Measurements from ENCODE around the gene KLHL22.
A peak's percentile ranks its signal among the peaks of the same experiment; 100 is the strongest.
"Not testable (repeated sequence)": the region's sequence is repeated elsewhere in the genome, so short reads cannot be mapped to it uniquely, and the experiment has no call there.

KLHL22 gene

GRCh38 chr22:20494978-20495860, at the start of gene KLHL22:
TSS of gene KLHL22 (minus strand) at chr22:20495795. CDS start at chr22:20489211, 6,584 bp downstream.
- peak; percentile 32 for DNase-seq (ENCODE audit: low read depth)
- TF ChIP-seq, protein P1, sequence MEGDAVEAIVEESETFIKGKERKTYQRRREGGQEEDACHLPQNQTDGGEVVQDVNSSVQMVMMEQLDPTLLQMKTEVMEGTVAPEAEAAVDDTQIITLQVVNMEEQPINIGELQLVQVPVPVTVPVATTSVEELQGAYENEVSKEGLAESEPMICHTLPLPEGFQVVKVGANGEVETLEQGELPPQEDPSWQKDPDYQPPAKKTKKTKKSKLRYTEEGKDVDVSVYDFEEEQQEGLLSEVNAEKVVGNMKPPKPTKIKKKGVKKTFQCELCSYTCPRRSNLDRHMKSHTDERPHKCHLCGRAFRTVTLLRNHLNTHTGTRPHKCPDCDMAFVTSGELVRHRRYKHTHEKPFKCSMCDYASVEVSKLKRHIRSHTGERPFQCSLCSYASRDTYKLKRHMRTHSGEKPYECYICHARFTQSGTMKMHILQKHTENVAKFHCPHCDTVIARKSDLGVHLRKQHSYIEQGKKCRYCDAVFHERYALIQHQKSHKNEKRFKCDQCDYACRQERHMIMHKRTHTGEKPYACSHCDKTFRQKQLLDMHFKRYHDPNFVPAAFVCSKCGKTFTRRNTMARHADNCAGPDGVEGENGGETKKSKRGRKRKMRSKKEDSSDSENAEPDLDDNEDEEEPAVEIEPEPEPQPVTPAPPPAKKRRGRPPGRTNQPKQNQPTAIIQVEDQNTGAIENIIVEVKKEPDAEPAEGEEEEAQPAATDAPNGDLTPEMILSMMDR (conservative IDR thresholded peaks at IDR 0.05; ENCODE audit: low read length), result no peak
- peak within 1 kb of the TSS; percentile 86 for H3K4me3 ChIP-seq (ENCODE audit: low read length)

- not testable (repeated sequence) for DNase-seq (ENCODE audit: low read depth); H3K4me3 ChIP-seq (ENCODE audit: low read length)
Measured at GRCh38 chr22:20545318-20545634, 49.7 kb upstream of the KLHL22 start.

DNA sequence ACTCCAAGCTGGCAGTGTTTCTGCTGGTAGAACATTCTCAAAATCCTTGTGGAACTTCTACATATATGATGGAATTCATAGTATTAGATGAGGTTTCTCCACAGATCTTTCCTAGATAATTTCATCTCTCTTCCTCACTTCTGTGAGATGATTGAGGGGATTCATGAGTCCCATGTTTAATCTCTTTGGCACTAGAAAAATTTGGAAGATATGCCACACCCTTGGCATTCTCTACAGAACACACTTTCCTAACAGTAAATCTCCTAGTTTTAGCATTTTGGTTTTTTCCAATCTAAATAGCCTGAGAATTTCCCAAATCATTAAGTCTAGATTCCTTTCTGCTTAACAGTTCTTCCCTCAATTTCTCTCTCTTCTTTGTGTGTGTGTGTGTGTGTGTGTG, 47.1 kb upstream of the KLHL22 start:
- no peak overlapping the region for H3K4me3 ChIP-seq (ENCODE audit: low read length)
- TF ChIP-seq, protein P1 (conservative IDR thresholded peaks at IDR 0.05; ENCODE audit: low read length), result no peak
- peak; percentile 71 for DNase-seq (ENCODE audit: low read depth)

DNA sequence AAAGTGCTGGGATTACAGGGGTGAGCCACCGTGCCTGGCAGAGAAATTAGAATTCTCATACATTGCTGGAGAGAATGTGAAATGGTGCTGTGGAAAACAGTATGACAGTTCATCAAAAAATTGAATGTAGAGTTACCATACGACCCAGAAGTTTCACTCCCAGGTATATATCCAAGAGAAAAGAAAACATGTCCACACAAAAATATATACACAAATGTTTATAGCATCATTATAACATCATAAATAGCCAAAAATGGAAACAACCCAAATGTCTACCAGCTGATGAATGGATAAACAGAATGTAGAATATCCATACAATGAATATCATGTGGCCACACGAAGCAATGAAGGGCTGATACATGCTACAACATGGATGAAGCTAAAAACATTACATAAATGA, 46.5 kb upstream of the KLHL22 start:
- no peak overlapping the region for H3K4me3 ChIP-seq (ENCODE audit: low read length)
- no peak for DNase-seq (ENCODE audit: low read depth)
- TF ChIP-seq, protein P1 (conservative IDR thresholded peaks at IDR 0.05; ENCODE audit: low read length), result no peak

GRCh38 chr22:20538875-20539274, 43.3 kb upstream of the KLHL22 start:
- DNase-seq (ENCODE audit: low read depth); H3K4me3 ChIP-seq (ENCODE audit: low read length): not testable (repeated sequence)

- H3K4me3 ChIP-seq (ENCODE audit: low read length), result no peak overlapping the region
- no peak for DNase-seq (ENCODE audit: low read depth)
- TF ChIP-seq, protein P1 (conservative IDR thresholded peaks at IDR 0.05; ENCODE audit: low read length), result no peak
Measured at GRCh38 chr22:20537983-20538382, 42.4 kb upstream of the KLHL22 start.

DNA sequence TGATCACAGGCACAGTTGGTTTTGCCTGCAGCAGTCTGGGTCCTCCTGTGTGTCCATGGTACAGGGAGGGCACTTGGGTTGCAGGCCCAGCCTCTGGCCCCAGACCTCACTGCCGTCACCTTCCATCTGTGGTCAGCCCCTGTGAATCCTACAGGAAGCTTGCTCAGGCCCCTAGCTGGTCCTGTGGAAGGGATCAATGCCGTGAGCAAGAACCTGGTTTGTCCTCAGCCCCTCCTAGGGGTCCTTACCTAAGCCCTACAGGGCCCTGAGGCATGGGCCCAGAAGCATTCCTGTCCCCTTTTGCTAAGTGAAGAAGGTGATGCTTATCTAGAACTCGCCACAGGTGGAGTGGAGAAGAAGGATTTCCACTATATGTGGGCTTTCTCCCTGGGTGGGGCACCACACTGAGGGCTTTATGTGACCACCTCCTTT, 41.7 kb upstream of the KLHL22 start:
- TF ChIP-seq, protein P1 (conservative IDR thresholded peaks at IDR 0.05; ENCODE audit: low read length), result no peak
- DNase-seq (ENCODE audit: low read depth), result no peak
- H3K4me3 ChIP-seq (ENCODE audit: low read length), result no peak overlapping the region

GRCh38 chr22:20536590-20537324, 41.2 kb upstream of the KLHL22 start:
- DNase-seq (ENCODE audit: low read depth), result no peak
- TF ChIP-seq, protein P1 (conservative IDR thresholded peaks at IDR 0.05; ENCODE audit: low read length), result no peak
- no peak overlapping the region for H3K4me3 ChIP-seq (ENCODE audit: low read length)

Data from AG10803 (cell line).